Duodenal mucosa (tissue), 2 donors: ENCODE results near the gene ZIM2.
"Not testable (repeated sequence)": the region's sequence is repeated elsewhere in the genome, so short reads cannot be mapped to it uniquely, and the experiment has no call there.

Experiments
- H3K27ac ChIP-seq: one replicate; pipeline ENCODE4 v1.7.0; 2013; ENCODE audit warnings: low read depth, low read length
- H3K27me3 ChIP-seq, 2 donors: one replicate each; pipeline ENCODE4 v1.7.0; 2013; ENCODE audit warnings: low read length in 2 of 2, control low read depth in 1 of 2; ENCODE audit not compliant: insufficient read depth in 2 of 2, control insufficient read depth in 1 of 2
- H3K36me3 ChIP-seq, 2 donors: one replicate each; pipeline ENCODE4 v1.7.0; 2013; ENCODE audit warnings: low read length in 2 of 2, control low read depth in 1 of 2; ENCODE audit not compliant: insufficient read depth in 2 of 2, control insufficient read depth in 1 of 2
- H3K4me1 ChIP-seq, 2 donors: one replicate each; pipeline ENCODE4 v1.7.0; 2013; ENCODE audit warnings: low read length in 2 of 2, control low read depth in 1 of 2; ENCODE audit not compliant: insufficient read depth in 2 of 2, control insufficient read depth in 1 of 2
- H3K4me3 ChIP-seq, 2 donors: one replicate each; pipeline ENCODE4 v1.7.0; 2013; ENCODE audit warnings: low read length in 2 of 2, low read depth in 1 of 2
- H3K9ac ChIP-seq, 2 donors: one replicate each; pipeline ENCODE4 v1.7.0; 2013; ENCODE audit warnings: low read length in 2 of 2, low read depth in 1 of 2
- H3K9me3 ChIP-seq, 2 donors: one replicate each; pipeline ENCODE4 v1.7.0; 2013; ENCODE audit warnings: low read length in 2 of 2, control low read depth in 1 of 2; ENCODE audit not compliant: control insufficient read depth in 1 of 2

Gene ZIM2

GRCh38 chr19:56868446-56868845, 27.9 kb upstream of the ZIM2 start:
- H3K9me3 ChIP-seq: peaks cover 31 to 37% of the 10 kb centered on the region in 2 donors
- H3K27ac ChIP-seq: no peak overlapping the region
- H3K27me3 ChIP-seq: no peaks in the 10 kb centered on the region
- no peaks in the 10 kb centered on the region for H3K36me3 ChIP-seq
- no peak overlapping the region for H3K9ac ChIP-seq
- H3K4me1 ChIP-seq: no peaks in the 10 kb centered on the region
- no peak overlapping the region for H3K4me3 ChIP-seq

- Histone ChIP-seq H3K4me3 (no peak overlapping the region), H3K27ac (no peak overlapping the region), H3K36me3 (no peaks in the 10 kb centered on the region), H3K9me3 (peaks cover 30 to 41% of the 10 kb centered on the region in 2 donors), H3K4me1 (no peaks in the 10 kb centered on the region), H3K27me3 (no peaks in the 10 kb centered on the region), H3K9ac (no peak overlapping the region)
These were observed 26.0 kb upstream of the ZIM2 start for GRCh38 chr19:56866538-56866937.

- Histone ChIP-seq H3K4me1 (no peaks in the 10 kb centered on the region), H3K4me3 (no peak overlapping the region), H3K27ac (no peak overlapping the region), H3K9ac (no peak overlapping the region), H3K27me3 (no peaks in the 10 kb centered on the region), H3K36me3 (no peaks in the 10 kb centered on the region), H3K9me3 (peaks cover 24 to 37% of the 10 kb centered on the region in 2 donors)
These were observed 24.1 kb upstream of the ZIM2 start for GRCh38 chr19:56864443-56865125.

GRCh38 chr19:56862741-56863140, 22.2 kb upstream of the ZIM2 start:
- no peak overlapping the region for H3K27ac ChIP-seq
- H3K4me3 ChIP-seq: no peak overlapping the region
- peaks cover 16 to 36% of the 10 kb centered on the region in 2 donors for H3K9me3 ChIP-seq
- no peaks in the 10 kb centered on the region for H3K36me3 ChIP-seq
- no peak overlapping the region for H3K9ac ChIP-seq
- H3K4me1 ChIP-seq: no peaks in the 10 kb centered on the region
- H3K27me3 ChIP-seq: no peaks in the 10 kb centered on the region

GRCh38 chr19:56860409-56860808, 19.9 kb upstream of the ZIM2 start:
- H3K27me3 ChIP-seq, H3K4me3 ChIP-seq, H3K9ac ChIP-seq, H3K27ac ChIP-seq, H3K36me3 ChIP-seq, H3K4me1 ChIP-seq: not testable (repeated sequence)
- peaks cover 14 to 25% of the 10 kb centered on the region in 2 donors for H3K9me3 ChIP-seq

GRCh38 chr19:56858026-56858425, 17.5 kb upstream of the ZIM2 start:
- Histone ChIP-seq H3K36me3 (no peaks in the 10 kb centered on the region), H3K4me3 (no peak overlapping the region), H3K27me3 (no peaks in the 10 kb centered on the region), H3K4me1 (no peaks in the 10 kb centered on the region), H3K9ac (no peak overlapping the region), H3K9me3 (peaks cover 8 to 26% of the 10 kb centered on the region in 2 donors), H3K27ac (no peak overlapping the region)

GRCh38 chr19:56856822-56857221, 16.3 kb upstream of the ZIM2 start:
- Histone ChIP-seq H3K27ac (no peak overlapping the region), H3K36me3 (no peaks in the 10 kb centered on the region), H3K4me1 (no peaks in the 10 kb centered on the region), H3K4me3 (no peak overlapping the region), H3K9ac (no peak overlapping the region), H3K27me3 (no peaks in the 10 kb centered on the region), H3K9me3 (peaks cover 8 to 21% of the 10 kb centered on the region in 2 donors)

- H3K36me3 ChIP-seq, H3K4me1 ChIP-seq, H3K4me3 ChIP-seq, H3K27ac ChIP-seq, H3K9ac ChIP-seq, H3K27me3 ChIP-seq: not testable (repeated sequence)
- peaks cover 8 to 18% of the 10 kb centered on the region in 2 donors for H3K9me3 ChIP-seq
These were observed 11.8 kb upstream of the ZIM2 start for GRCh38 chr19:56852361-56852760.

- Histone ChIP-seq H3K27me3 (no peaks in the 10 kb centered on the region), H3K4me3 (no peak overlapping the region), H3K9ac (no peak overlapping the region), H3K36me3 (no peaks in the 10 kb centered on the region), H3K27ac (no peak overlapping the region), H3K4me1 (no peaks in the 10 kb centered on the region), H3K9me3 (peaks cover 5 to 8% of the 10 kb centered on the region in 2 donors)
These were observed 7.6 kb upstream of the ZIM2 start for GRCh38 chr19:56848166-56848565.

- H3K9me3 ChIP-seq: peaks cover 14 to 42% of the 10 kb centered on the region in 2 donors
- H3K4me3 ChIP-seq: no peak overlapping the region
- H3K36me3 ChIP-seq: no peaks in the 10 kb centered on the region
- no peak overlapping the region for H3K9ac ChIP-seq
- H3K27ac ChIP-seq: no peak overlapping the region
- no peaks in the 10 kb centered on the region for H3K4me1 ChIP-seq
- H3K27me3 ChIP-seq: no peaks in the 10 kb centered on the region
These were observed 1.9 kb upstream of the ZIM2 start for GRCh38 chr19:56842412-56842811.

GRCh38 chr19:56841193-56841543, 642 bp upstream of the ZIM2 start:
- Histone ChIP-seq H3K9me3 (peaks cover 17 to 43% of the 10 kb centered on the region in 2 donors), H3K27ac (no peak overlapping the region), H3K4me3 (no peak overlapping the region), H3K36me3 (no peaks in the 10 kb centered on the region), H3K9ac (no peak overlapping the region), H3K4me1 (no peaks in the 10 kb centered on the region), H3K27me3 (no peaks in the 10 kb centered on the region)
